IPS DF 6.9 (cell line): Measurements from ENCODE around the gene SNRNP48.

Experiments
- DNase-seq: peaks from one replicate; pipeline ENCODE4 v3.0.0-alpha.2; 2013; ENCODE audit warnings: low read depth, low spot score
- H3K27ac ChIP-seq: one replicate; pipeline ENCODE4 v1.5.1; 2013; ENCODE audit warnings: low read length, control low read depth
- H3K27me3 ChIP-seq: 2 replicates; pipeline ENCODE4 v1.6.1; 2013; ENCODE audit warnings: mild to moderate bottlenecking, low read length; ENCODE audit not compliant: control insufficient read depth, insufficient read depth
- H3K36me3 ChIP-seq: 2 replicates; pipeline ENCODE4 v1.6.1; 2013; ENCODE audit warnings: low read length; ENCODE audit not compliant: control insufficient read depth, insufficient read depth
- H3K4me1 ChIP-seq: 2 replicates; pipeline ENCODE4 v1.6.1; 2013; ENCODE audit warnings: low read length; ENCODE audit not compliant: control insufficient read depth, insufficient read depth
- H3K4me3 ChIP-seq: 2 replicates; pipeline ENCODE4 v1.5.1; 2013; ENCODE audit warnings: mild to moderate bottlenecking, low read length
- H3K9me3 ChIP-seq: 2 replicates; pipeline ENCODE4 v1.6.1; 2013; ENCODE audit warnings: low read length, inconsistent platforms; ENCODE audit not compliant: control insufficient read depth, insufficient read depth
- WGBS: extraction: QIAGEN DNeasy Blood & Tissue Kit; methylation state at CpG from one replicate; pipeline ENCODE4 v1.1.7; 2013; ENCODE audit warnings: mixed read lengths, missing lambda C conversion rate; ENCODE audit not compliant: insufficient read length, insufficient coverage; 5-methylcytosine and 5-hydroxymethylcytosine counted together

The SNRNP48 gene

GRCh38 chr6:7640607-7641577 lies 50.9 kb downstream of the SNRNP48 start:
- whole genome bisulfite sequencing = no CpG with 5 or more reads among the region's 12 CpGs

DNA sequence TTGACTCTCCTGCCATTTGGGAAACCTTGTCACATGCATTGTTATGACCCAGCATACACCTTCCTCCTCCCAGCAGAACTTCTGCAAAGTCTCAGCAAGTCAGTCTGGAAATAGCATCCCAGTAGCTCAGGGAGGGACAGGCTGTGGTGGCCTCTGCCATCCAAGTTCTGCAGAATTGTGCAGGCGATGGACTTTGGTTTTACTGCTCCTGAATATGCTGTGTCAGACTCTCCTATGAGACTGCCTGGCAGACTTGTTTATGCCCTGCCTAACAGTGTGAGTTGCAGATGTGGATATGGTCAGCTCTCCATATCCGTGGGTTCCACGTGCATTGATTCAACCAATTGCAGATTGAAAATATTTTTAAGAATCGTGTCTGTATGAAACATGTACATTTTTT lies 52.8 kb downstream of the SNRNP48 start:
- Histone ChIP-seq H3K27ac (no peak overlapping the region), H3K4me3 (no peak overlapping the region), H3K4me1 (no peaks in the 10 kb centered on the region), H3K36me3 (no peaks in the 10 kb centered on the region), H3K27me3 (no peaks in the 10 kb centered on the region), H3K9me3 (no peaks in the 10 kb centered on the region)
- WGBS = no CpG with 5 or more reads among the region's 4 CpGs
- no peak for DNase-seq

More at GRCh38 chr6:7640607-7641577, 50.9 kb downstream of the SNRNP48 start:
- H3K4me1 ChIP-seq = no peaks in the 10 kb centered on the region
- no peaks in the 10 kb centered on the region for H3K27me3 ChIP-seq
- H3K9me3 ChIP-seq = no peaks in the 10 kb centered on the region
- no peak overlapping the region for H3K27ac ChIP-seq
- H3K4me3 ChIP-seq = no peak overlapping the region
- H3K36me3 ChIP-seq = no peaks in the 10 kb centered on the region
- no peak for DNase-seq

DNA sequence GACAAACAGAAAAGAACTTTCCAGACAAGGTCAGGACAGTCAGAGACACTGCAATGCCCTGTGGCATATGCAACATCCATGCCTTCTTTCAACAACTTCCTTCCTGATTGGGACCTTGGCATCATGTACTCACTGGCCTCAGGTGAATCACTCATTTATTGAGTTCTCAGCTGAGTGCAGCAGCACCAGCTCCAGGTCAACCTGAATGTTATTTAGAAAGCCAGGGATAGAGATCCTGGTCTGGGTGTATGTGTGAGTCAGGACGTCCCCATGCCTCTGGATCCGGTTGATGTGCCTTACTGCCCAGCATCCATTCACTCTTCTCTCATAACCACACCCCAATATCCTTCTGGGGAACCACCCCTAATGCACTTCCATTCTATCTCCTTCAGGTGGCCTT lies 54.4 kb downstream of the SNRNP48 start:
- no peaks in the 10 kb centered on the region for H3K9me3 ChIP-seq
- H3K4me1 ChIP-seq = no peaks in the 10 kb centered on the region
- no peaks in the 10 kb centered on the region for H3K36me3 ChIP-seq
- DNase-seq = no peak
- no peak overlapping the region for H3K4me3 ChIP-seq
- WGBS = no CpG with 5 or more reads among the region's 2 CpGs
- no peaks in the 10 kb centered on the region for H3K27me3 ChIP-seq
- no peak overlapping the region for H3K27ac ChIP-seq

GRCh38 chr6:7646394-7646793 lies 56.4 kb downstream of the SNRNP48 start:
- H3K27ac ChIP-seq = no peak overlapping the region
- no peaks in the 10 kb centered on the region for H3K9me3 ChIP-seq
- no peak overlapping the region for H3K4me3 ChIP-seq
- no CpG with 5 or more reads among the region's 1 CpG for WGBS
- H3K36me3 ChIP-seq = no peaks in the 10 kb centered on the region
- H3K4me1 ChIP-seq = no peaks in the 10 kb centered on the region
- DNase-seq = no peak
- H3K27me3 ChIP-seq = no peaks in the 10 kb centered on the region

DNA sequence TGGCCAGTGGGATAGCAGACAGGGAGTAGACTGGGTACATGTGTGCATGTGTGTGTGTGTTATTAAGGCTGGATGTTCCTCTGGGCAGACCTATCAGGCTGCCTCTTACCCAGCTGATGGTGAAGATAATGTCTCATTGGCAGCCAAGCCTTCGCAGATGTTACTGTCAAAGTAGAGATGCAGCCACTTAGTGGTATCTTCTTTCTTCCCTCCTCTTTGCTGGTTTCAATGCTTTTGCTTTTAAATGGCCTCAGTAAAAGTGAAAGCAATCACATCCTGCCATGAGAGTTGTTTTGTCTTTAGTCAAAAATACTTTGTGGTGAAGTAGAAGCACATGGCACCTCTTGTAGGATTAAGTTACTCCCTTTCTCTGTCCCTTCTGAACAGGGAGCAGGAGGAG lies 57.5 kb downstream of the SNRNP48 start:
- WGBS = no CpG with 5 or more reads among the region's 1 CpG
- Histone ChIP-seq H3K4me3 (no peak overlapping the region), H3K27me3 (no peaks in the 10 kb centered on the region), H3K4me1 (no peaks in the 10 kb centered on the region), H3K9me3 (no peaks in the 10 kb centered on the region), H3K36me3 (no peaks in the 10 kb centered on the region), H3K27ac (no peak overlapping the region)
- no peak for DNase-seq

GRCh38 chr6:7649037-7649810 lies 59.2 kb downstream of the SNRNP48 start:
- Histone ChIP-seq H3K27ac (no peak overlapping the region), H3K36me3 (no peaks in the 10 kb centered on the region), H3K4me1 (no peaks in the 10 kb centered on the region), H3K9me3 (no peaks in the 10 kb centered on the region), H3K4me3 (no peak overlapping the region), H3K27me3 (no peaks in the 10 kb centered on the region)
- no peak for DNase-seq
- WGBS = no CpG with 5 or more reads among the region's 12 CpGs

GRCh38 chr6:7650878-7651277 lies 60.9 kb downstream of the SNRNP48 start:
- Histone ChIP-seq H3K27ac (no peak overlapping the region), H3K36me3 (no peaks in the 10 kb centered on the region), H3K4me1 (no peaks in the 10 kb centered on the region), H3K9me3 (no peaks in the 10 kb centered on the region), H3K27me3 (no peaks in the 10 kb centered on the region), H3K4me3 (no peak overlapping the region)
- DNase-seq = no peak
- no CpG with 5 or more reads among the region's 4 CpGs for WGBS

DNA sequence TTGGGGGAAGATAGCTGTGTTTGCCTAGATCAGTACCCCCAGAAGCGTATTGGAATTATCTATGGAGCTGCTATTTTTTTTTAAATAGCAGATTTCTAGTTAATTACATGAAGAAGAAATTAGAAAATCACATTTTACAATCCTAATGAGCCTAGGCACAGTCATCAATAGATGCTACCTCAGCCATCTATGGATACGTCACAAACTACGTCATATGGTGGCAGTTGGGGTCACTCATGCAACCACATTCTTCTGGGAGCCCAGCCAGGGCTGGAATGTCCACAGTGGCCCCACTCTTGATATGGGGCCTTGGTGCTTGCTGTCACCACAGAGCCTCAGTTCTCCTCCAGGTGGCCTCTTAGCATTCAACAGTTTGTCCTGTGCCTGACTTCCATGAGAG lies 63.0 kb downstream of the SNRNP48 start:
- H3K4me1 ChIP-seq = no peaks in the 10 kb centered on the region
- H3K4me3 ChIP-seq = no peak overlapping the region
- no peaks in the 10 kb centered on the region for H3K27me3 ChIP-seq
- no peak overlapping the region for H3K27ac ChIP-seq
- H3K9me3 ChIP-seq = no peaks in the 10 kb centered on the region
- WGBS = no CpG with 5 or more reads among the region's 3 CpGs
- H3K36me3 ChIP-seq = no peaks in the 10 kb centered on the region
- no peak for DNase-seq

GRCh38 chr6:7656355-7656754 lies 66.4 kb downstream of the SNRNP48 start:
- Histone ChIP-seq H3K4me1 (no peaks in the 10 kb centered on the region), H3K36me3 (no peaks in the 10 kb centered on the region), H3K4me3 (no peak overlapping the region), H3K27me3 (no peaks in the 10 kb centered on the region), H3K9me3 (no peaks in the 10 kb centered on the region), H3K27ac (no peak overlapping the region)
- no peak for DNase-seq
- no CpG with 5 or more reads among the region's 1 CpG for WGBS

DNA sequence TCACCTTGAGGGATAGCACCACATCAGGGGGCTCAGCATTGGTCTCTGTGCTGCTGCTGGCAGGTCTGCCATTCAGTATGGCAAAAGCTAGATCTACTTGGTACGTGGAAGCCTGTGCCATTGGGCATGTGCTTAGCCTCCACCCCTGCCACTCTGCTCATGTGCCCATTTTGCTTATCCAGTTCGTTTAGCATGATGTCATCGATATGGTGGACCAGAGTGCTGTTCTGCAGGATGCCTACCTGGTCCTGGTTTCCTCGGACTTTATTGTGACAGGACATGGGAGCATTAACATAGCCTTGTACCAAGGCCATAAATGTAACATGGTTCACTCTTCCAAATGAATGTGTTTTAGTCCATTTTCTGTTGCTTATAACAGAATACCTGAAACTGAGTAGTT lies 68.5 kb downstream of the SNRNP48 start:
- H3K36me3 ChIP-seq = no peaks in the 10 kb centered on the region
- H3K9me3 ChIP-seq = no peaks in the 10 kb centered on the region
- WGBS = no CpG with 5 or more reads among the region's 4 CpGs
- H3K4me1 ChIP-seq = no peaks in the 10 kb centered on the region
- H3K4me3 ChIP-seq = no peak overlapping the region
- H3K27ac ChIP-seq = no peak overlapping the region
- DNase-seq = no peak
- no peaks in the 10 kb centered on the region for H3K27me3 ChIP-seq
